ENCODE measurements around the gene ZNF71.

ZNF71 gene

GRCh38 chr19:56597696-56598095 lies 2.6 kb downstream of the ZNF71 start:
- TF ChIP-seq CTCF (conservative IDR thresholded peaks at IDR 0.05; ENCODE audit: control insufficient read depth, insufficient read depth, low read depth, low read length), result no peak
- no peak overlapping the region for H3K4me3 ChIP-seq (ENCODE audit: control insufficient read depth, low read depth, low read length)
- DNase-seq (ENCODE audit: low read depth), result peak; percentile 35

GRCh38 chr19:56601375-56601774 lies 6.3 kb downstream of the ZNF71 start:
- no peak overlapping the region for H3K4me3 ChIP-seq (ENCODE audit: control insufficient read depth, low read depth, low read length)
- DNase-seq (ENCODE audit: low read depth), result peak; percentile 7
- TF ChIP-seq CTCF (conservative IDR thresholded peaks at IDR 0.05; ENCODE audit: control insufficient read depth, insufficient read depth, low read depth, low read length), result no peak

- no peak overlapping the region for H3K4me3 ChIP-seq (ENCODE audit: control insufficient read depth, low read depth, low read length)
- TF ChIP-seq CTCF (conservative IDR thresholded peaks at IDR 0.05; ENCODE audit: control insufficient read depth, insufficient read depth, low read depth, low read length), result no peak
- DNase-seq (ENCODE audit: low read depth), result no peak
These were observed 8.7 kb downstream of the ZNF71 start for GRCh38 chr19:56603829-56604228.

- no peak for DNase-seq (ENCODE audit: low read depth)
- no peak overlapping the region for H3K4me3 ChIP-seq (ENCODE audit: control insufficient read depth, low read depth, low read length)
- TF ChIP-seq CTCF (conservative IDR thresholded peaks at IDR 0.05; ENCODE audit: control insufficient read depth, insufficient read depth, low read depth, low read length), result no peak
These were observed 13.3 kb downstream of the ZNF71 start for GRCh38 chr19:56608274-56608964.

GRCh38 chr19:56611288-56611687 lies 16.2 kb downstream of the ZNF71 start:
- H3K4me3 ChIP-seq (ENCODE audit: control insufficient read depth, low read depth, low read length), result no peak overlapping the region
- no peak for TF ChIP-seq CTCF (conservative IDR thresholded peaks at IDR 0.05; ENCODE audit: control insufficient read depth, insufficient read depth, low read depth, low read length)

GRCh38 chr19:56612737-56613136 lies 17.6 kb downstream of the ZNF71 start:
- no peak for TF ChIP-seq CTCF (conservative IDR thresholded peaks at IDR 0.05; ENCODE audit: control insufficient read depth, insufficient read depth, low read depth, low read length)
- no peak overlapping the region for H3K4me3 ChIP-seq (ENCODE audit: control insufficient read depth, low read depth, low read length)
- no peak for DNase-seq (ENCODE audit: low read depth)

More at GRCh38 chr19:56611288-56611687, 16.2 kb downstream of the ZNF71 start:
- DNase-seq (ENCODE audit: low read depth), result no peak

All from fibroblast of mammary gland (primary cell).